Adrenal gland (tissue), 5 donors: ENCODE measurements around the gene OR51A2.

ENCODE experiments used
- CTCF ChIP-seq, 6 experiments: fragments of 450-650 bp in 4 of 6; fragments of 200-600 bp in 2 of 6; sonication (generic) in 1 of 6; IDR thresholded peaks; 1 replicate in 5 of 6; 2 replicates in 1 of 6; pipeline versions ENCODE4 v1.5.1 to v1.8.0; 2016 to 2021; ENCODE audit warnings: antibody characterized with exemption in 6 of 6, mild to moderate bottlenecking in 2 of 6, moderate library complexity in 1 of 6
- POLR2A ChIP-seq, 2 donors: fragments of 450-650 bp; IDR thresholded peaks; one replicate each; pipeline ENCODE4 v1.6.1; 2017; ENCODE audit warnings: antibody characterized with exemption in 2 of 2, mild to moderate bottlenecking in 2 of 2, moderate library complexity in 1 of 2
- donor health status: DM: no; HTN: no; CAD: no.

DNA sequence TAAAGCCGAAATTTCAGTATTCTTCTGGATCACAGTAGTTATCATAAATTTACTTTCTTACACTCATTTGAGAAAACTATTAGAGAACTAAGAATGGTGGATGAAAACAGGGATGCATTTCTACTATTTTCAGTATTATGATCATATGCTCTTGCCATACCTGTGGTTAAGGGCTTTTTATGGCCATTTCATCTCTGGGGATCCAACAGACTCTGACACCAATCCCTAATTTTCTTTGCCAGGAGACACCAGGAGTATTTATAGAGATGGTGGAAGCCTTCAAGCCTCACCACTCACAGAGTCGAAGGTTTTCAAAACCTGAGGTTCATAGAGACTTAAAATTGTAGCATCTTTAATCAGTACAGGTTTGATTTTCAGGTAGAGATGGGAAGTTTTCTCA is 39.0 kb upstream of the OR51A2 start, which contains the start of gene OR51L1:
- TF ChIP-seq CTCF (IDR thresholded peaks at IDR 0.05), result no peak
- no peak for TF ChIP-seq POLR2A (IDR thresholded peaks at IDR 0.05)
